ENCODE measurements around the gene CNTN4.
"Not testable (repeated sequence)": the region's sequence is repeated elsewhere in the genome, so short reads cannot be mapped to it uniquely, and the experiment has no call there.

Gene CNTN4

GRCh38 chr3:2872884-2873283 lies 774.2 kb downstream of the CNTN4 start:
- DNase-seq: no peak

GRCh38 chr3:2873986-2874385 lies 775.3 kb downstream of the CNTN4 start:
- no peak for DNase-seq

- no peak for DNase-seq
Measured at GRCh38 chr3:2875699-2876098, 777.0 kb downstream of the CNTN4 start.

GRCh38 chr3:2876362-2876761 lies 777.7 kb downstream of the CNTN4 start:
- no peak for DNase-seq

- DNase-seq: no peak
Measured at GRCh38 chr3:2879023-2879422, 780.4 kb downstream of the CNTN4 start.

- no peak for DNase-seq
Measured at GRCh38 chr3:2879587-2879986, 780.9 kb downstream of the CNTN4 start.

- no peak for DNase-seq
Measured at GRCh38 chr3:2880218-2880756, 781.6 kb downstream of the CNTN4 start.

GRCh38 chr3:2883283-2883682 lies 784.6 kb downstream of the CNTN4 start:
- DNase-seq: no peak

GRCh38 chr3:2888592-2888991 lies 789.9 kb downstream of the CNTN4 start:
- no peak for DNase-seq

- DNase-seq: no peak
Measured at GRCh38 chr3:2889736-2890135, 791.1 kb downstream of the CNTN4 start.

GRCh38 chr3:2896308-2896939 lies 797.8 kb downstream of the CNTN4 start:
- DNase-seq: no peak

- DNase-seq: no peak
Measured at GRCh38 chr3:2897821-2898220, 799.2 kb downstream of the CNTN4 start.

- no peak for DNase-seq
Measured at GRCh38 chr3:2898591-2899353, 800.1 kb downstream of the CNTN4 start.

GRCh38 chr3:2904054-2904453 lies 805.4 kb downstream of the CNTN4 start:
- no peak for DNase-seq

- no peak for DNase-seq
Measured at GRCh38 chr3:2908693-2909351, 810.2 kb downstream of the CNTN4 start.

- DNase-seq: no peak
Measured at GRCh38 chr3:2910997-2911396, 812.3 kb downstream of the CNTN4 start.

GRCh38 chr3:2915826-2916225 lies 817.2 kb downstream of the CNTN4 start:
- no peak for DNase-seq

- DNase-seq: not testable (repeated sequence)
Measured at GRCh38 chr3:2916640-2917039, 818.0 kb downstream of the CNTN4 start.

GRCh38 chr3:2920103-2920502 lies 821.4 kb downstream of the CNTN4 start:
- peak; percentile 19 for DNase-seq

- no peak for DNase-seq
Measured at GRCh38 chr3:2921452-2921851, 822.8 kb downstream of the CNTN4 start.

GRCh38 chr3:2921903-2922302 lies 823.2 kb downstream of the CNTN4 start:
- peak; percentile 18 for DNase-seq

GRCh38 chr3:2923390-2923789 lies 824.7 kb downstream of the CNTN4 start:
- no peak for DNase-seq

- DNase-seq: no peak
Measured at GRCh38 chr3:2927259-2927658, 828.6 kb downstream of the CNTN4 start.

- DNase-seq: no peak
Measured at GRCh38 chr3:2929574-2929973, 830.9 kb downstream of the CNTN4 start.
